ENCODE data around the gene NEMF.

The NEMF gene

DNA sequence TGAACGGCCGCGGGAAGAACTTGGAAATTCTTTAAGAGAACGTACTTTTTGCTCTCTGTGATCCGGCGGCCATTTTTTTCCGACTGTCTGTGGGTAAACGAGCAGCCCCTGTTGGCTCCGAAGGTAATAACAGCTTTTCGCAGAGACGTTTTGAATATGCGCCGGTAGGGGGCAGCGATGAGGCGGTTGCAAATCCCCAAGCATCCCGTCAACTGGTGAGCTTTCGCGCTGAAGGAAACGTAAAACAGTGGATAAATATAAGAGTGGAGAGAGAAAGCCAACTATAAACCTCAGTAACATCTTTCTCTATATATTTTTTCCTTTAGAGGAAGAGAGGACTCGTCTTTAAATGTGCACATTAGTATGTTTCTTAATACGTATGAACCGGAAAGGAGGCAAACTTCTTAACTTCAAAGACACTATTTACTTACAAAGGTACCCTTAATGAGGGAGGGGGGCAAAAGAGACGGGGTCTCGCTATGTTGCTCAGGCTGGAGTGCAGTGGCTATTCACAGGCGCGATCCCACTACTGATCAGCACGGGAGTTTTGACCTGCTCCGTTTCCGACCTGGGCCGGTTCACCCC, 9.6 kb upstream of the NEMF start (continued):
- TF ChIP-seq, protein P1, sequence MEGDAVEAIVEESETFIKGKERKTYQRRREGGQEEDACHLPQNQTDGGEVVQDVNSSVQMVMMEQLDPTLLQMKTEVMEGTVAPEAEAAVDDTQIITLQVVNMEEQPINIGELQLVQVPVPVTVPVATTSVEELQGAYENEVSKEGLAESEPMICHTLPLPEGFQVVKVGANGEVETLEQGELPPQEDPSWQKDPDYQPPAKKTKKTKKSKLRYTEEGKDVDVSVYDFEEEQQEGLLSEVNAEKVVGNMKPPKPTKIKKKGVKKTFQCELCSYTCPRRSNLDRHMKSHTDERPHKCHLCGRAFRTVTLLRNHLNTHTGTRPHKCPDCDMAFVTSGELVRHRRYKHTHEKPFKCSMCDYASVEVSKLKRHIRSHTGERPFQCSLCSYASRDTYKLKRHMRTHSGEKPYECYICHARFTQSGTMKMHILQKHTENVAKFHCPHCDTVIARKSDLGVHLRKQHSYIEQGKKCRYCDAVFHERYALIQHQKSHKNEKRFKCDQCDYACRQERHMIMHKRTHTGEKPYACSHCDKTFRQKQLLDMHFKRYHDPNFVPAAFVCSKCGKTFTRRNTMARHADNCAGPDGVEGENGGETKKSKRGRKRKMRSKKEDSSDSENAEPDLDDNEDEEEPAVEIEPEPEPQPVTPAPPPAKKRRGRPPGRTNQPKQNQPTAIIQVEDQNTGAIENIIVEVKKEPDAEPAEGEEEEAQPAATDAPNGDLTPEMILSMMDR (tag by site-specific recombination; IDR thresholded peaks at IDR 0.05), result peak; percentile 96
- TF ChIP-seq, protein P2, sequence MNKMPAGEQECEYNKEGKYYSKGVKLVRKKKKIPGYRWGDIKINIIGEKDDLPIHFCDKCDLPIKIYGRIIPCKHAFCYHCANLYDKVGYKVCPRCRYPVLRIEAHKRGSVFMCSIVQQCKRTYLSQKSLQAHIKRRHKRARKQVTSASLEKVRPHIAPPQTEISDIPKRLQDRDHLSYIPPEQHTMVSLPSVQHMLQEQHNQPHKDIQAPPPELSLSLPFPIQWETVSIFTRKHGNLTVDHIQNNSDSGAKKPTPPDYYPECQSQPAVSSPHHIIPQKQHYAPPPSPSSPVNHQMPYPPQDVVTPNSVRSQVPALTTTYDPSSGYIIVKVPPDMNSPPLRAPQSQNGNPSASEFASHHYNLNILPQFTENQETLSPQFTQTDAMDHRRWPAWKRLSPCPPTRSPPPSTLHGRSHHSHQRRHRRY (tag by site-specific recombination; IDR thresholded peaks at IDR 0.05), result no peak
- TF ChIP-seq SCRT1 (tag by site-specific recombination; IDR thresholded peaks at IDR 0.05; ENCODE audit: borderline replicate concordance) (no peak), ZSCAN30 (tag by site-specific recombination; IDR thresholded peaks at IDR 0.05) (peak; percentile 93), ZNF175 (tag by site-specific recombination; IDR thresholded peaks at IDR 0.05) (no peak), SP7 (tag by site-specific recombination; IDR thresholded peaks at IDR 0.05) (no peak), ZNF843 (tag by site-specific recombination; IDR thresholded peaks at IDR 0.05) (no peak), ZBTB7A (tag by site-specific recombination; IDR thresholded peaks at IDR 0.05; ENCODE audit: low read depth) (no peak), ZNF214 (tag by site-specific recombination; IDR thresholded peaks at IDR 0.05; ENCODE audit: borderline replicate concordance) (peak; percentile 88; the same call in 1 of the 2 replicates), GFI1B (tag by site-specific recombination; IDR thresholded peaks at IDR 0.05) (no peak), ZNF202 (tag by site-specific recombination; IDR thresholded peaks at IDR 0.05; ENCODE audit: borderline replicate concordance) (no peak), BCL11B (tag by site-specific recombination; IDR thresholded peaks at IDR 0.05; ENCODE audit: low read depth) (no peak; the same call in 1 of the 2 replicates), TCF7L2 (IDR thresholded peaks at IDR 0.05; ENCODE audit: borderline replicate concordance, low read depth, low read length) (0 out of 2 replicates have a peak, but pooled peaks have one; percentile 47), ZNF768 (tag by site-specific recombination; IDR thresholded peaks at IDR 0.05) (no peak; the same call in 1 of the 2 replicates), ZNF211 (tag by site-specific recombination; IDR thresholded peaks at IDR 0.05; ENCODE audit: low read depth) (no peak), ZNF174 (tag by site-specific recombination; IDR thresholded peaks at IDR 0.05) (peak; percentile 97), KLF1 (tag by site-specific recombination; IDR thresholded peaks at IDR 0.05) (no peak), ZNF658 (tag by site-specific recombination; IDR thresholded peaks at IDR 0.05) (no peak), ZNF146 (tag by site-specific recombination; IDR thresholded peaks at IDR 0.05) (no peak), ZBTB8A (tag by site-specific recombination; IDR thresholded peaks at IDR 0.05) (no peak), ZNF19 (tag by site-specific recombination; IDR thresholded peaks at IDR 0.05; ENCODE audit: low read depth) (no peak), ZNF549 (tag by site-specific recombination; IDR thresholded peaks at IDR 0.05) (peak; percentile 87), ZNF621 (tag by site-specific recombination; IDR thresholded peaks at IDR 0.05) (no peak), RBAK (tag by site-specific recombination; IDR thresholded peaks at IDR 0.05) (no peak), ZNF558 (tag by site-specific recombination; IDR thresholded peaks at IDR 0.05) (peak; percentile 42; the same call in 1 of the 2 replicates), ZBTB48 (tag by site-specific recombination; IDR thresholded peaks at IDR 0.05) (no peak)
- TF ChIP-seq, protein P3, sequence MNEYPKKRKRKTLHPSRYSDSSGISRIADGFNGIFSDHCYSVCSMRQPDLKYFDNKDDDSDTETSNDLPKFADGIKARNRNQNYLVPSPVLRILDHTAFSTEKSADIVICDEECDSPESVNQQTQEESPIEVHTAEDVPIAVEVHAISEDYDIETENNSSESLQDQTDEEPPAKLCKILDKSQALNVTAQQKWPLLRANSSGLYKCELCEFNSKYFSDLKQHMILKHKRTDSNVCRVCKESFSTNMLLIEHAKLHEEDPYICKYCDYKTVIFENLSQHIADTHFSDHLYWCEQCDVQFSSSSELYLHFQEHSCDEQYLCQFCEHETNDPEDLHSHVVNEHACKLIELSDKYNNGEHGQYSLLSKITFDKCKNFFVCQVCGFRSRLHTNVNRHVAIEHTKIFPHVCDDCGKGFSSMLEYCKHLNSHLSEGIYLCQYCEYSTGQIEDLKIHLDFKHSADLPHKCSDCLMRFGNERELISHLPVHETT (tag by site-specific recombination; IDR thresholded peaks at IDR 0.05), result 0 out of 2 replicates have a peak, but pooled peaks have one; percentile 29
- TF ChIP-seq, protein P4, sequence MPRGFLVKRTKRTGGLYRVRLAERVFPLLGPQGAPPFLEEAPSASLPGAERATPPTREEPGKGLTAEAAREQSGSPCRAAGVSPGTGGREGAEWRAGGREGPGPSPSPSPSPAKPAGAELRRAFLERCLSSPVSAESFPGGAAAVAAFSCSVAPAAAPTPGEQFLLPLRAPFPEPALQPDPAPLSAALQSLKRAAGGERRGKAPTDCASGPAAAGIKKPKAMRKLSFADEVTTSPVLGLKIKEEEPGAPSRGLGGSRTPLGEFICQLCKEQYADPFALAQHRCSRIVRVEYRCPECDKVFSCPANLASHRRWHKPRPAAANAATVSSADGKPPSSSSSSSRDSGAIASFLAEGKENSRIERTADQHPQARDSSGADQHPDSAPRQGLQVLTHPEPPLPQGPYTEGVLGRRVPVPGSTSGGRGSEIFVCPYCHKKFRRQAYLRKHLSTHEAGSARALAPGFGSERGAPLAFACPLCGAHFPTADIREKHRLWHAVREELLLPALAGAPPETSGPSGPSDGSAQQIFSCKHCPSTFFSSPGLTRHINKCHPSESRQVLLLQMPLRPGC (tag by site-specific recombination; IDR thresholded peaks at IDR 0.05), result no peak
- TF ChIP-seq, protein P5, sequence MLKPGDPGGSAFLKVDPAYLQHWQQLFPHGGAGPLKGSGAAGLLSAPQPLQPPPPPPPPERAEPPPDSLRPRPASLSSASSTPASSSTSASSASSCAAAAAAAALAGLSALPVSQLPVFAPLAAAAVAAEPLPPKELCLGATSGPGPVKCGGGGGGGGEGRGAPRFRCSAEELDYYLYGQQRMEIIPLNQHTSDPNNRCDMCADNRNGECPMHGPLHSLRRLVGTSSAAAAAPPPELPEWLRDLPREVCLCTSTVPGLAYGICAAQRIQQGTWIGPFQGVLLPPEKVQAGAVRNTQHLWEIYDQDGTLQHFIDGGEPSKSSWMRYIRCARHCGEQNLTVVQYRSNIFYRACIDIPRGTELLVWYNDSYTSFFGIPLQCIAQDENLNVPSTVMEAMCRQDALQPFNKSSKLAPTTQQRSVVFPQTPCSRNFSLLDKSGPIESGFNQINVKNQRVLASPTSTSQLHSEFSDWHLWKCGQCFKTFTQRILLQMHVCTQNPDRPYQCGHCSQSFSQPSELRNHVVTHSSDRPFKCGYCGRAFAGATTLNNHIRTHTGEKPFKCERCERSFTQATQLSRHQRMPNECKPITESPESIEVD (tag by site-specific recombination; IDR thresholded peaks at IDR 0.05), result peak; percentile 37; the same call in 1 of the 2 replicates
- TF ChIP-seq, protein P6, sequence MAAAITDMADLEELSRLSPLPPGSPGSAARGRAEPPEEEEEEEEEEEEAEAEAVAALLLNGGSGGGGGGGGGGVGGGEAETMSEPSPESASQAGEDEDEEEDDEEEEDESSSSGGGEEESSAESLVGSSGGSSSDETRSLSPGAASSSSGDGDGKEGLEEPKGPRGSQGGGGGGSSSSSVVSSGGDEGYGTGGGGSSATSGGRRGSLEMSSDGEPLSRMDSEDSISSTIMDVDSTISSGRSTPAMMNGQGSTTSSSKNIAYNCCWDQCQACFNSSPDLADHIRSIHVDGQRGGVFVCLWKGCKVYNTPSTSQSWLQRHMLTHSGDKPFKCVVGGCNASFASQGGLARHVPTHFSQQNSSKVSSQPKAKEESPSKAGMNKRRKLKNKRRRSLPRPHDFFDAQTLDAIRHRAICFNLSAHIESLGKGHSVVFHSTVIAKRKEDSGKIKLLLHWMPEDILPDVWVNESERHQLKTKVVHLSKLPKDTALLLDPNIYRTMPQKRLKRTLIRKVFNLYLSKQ (tag by site-specific recombination; IDR thresholded peaks at IDR 0.05; ENCODE audit: borderline replicate concordance), result no peak
- TF ChIP-seq, protein P7, sequence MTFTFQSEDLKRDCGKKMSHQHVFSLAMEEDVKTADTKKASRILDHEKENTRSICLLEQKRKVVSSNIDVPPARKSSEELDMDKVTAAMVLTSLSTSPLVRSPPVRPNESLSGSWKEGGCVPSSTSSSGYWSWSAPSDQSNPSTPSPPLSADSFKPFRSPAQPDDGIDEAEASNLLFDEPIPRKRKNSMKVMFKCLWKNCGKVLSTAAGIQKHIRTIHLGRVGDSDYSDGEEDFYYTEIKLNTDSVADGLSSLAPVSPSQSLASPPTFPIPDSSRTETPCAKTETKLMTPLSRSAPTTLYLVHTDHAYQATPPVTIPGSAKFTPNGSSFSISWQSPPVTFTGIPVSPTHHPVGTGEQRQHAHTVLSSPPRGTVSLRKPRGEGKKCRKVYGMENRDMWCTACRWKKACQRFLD (tag by site-specific recombination; IDR thresholded peaks at IDR 0.05), result no peak

Measured in HEK293 (cell line).